Posterior cingulate gyrus (tissue), 11 donors: ENCODE measurements around the gene SLC9A9.

Experiments used
- DNase-seq, 10 donors: peaks; one replicate each; pipeline versions ENCODE4 v3.0.0 to v3.0.0-alpha.2; 2020 to 2021; ENCODE audit warnings: mixed read lengths in 3 of 10
- intact Hi-C: fragments of 100-400 bp; cut with DNase I; formaldehyde crosslinking; loops from one replicate; pipeline ENCODE4 v1.15.1; 2023

Gene SLC9A9

DNA sequence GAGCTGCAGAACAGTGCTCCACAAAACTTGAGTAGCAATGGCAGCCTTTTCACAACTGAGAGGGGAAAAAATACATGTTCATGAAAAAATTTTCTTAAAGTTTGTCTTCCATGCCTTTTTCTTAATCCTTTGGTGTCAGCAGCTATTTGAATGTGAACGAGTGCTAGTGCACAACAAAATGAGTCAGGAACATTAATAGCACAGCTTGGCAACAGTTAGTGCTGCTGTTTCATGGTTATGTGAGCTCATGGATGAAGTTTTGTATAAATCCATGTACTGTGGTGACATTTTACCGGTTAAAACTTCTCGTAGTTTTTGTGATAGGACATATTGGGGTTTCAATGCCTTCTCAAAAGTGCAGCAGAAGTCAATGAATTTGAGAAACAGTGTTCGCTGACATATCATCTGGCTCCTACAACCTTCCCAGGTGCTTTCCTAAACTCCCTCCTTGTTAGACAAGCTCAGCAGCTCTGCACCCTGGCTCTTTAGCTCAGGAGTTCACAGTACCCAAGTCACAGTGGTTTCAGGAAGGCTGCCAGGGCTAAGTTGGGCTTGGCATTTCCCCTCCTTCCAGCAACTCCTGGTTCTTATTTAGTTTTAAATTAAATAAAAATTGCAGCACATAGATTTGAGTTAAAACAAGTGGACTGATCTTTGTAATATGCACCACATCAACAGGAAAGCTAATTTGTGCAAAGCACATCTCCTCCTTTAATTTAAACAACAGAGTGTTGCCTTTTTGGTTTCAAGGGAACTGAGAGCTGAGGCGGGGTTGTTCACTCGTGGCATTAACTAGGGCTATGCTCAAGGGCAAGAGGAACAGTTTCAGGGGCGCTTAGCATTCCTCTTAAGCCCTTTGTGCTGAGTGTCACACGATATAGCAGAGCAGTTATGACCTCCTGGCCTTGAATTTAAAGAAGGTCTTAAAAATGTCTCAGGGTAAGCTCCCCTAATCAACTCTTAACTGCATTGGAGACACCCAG lies 365.9 kb downstream of the SLC9A9 start:
- DNase-seq = no peak
- intact Hi-C loops = no loop called here

DNA sequence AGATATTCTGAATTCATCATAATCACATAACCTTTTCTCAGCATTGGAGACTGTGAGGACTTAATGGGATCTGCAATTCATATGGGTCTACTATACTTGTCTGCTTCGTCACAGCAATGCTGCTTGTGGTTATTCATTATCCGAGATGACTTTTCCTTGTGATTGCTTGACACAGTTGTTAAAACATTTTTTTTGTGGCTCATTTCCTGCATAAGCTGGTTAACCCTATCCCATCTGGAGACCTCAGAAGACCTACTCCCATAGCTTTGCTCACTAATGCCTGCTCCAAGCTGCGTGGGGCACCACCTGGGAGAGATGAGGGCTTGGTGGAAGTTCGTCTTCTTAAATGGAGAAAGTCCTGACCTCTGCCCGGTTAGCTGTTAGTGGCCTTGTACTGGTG lies 367.9 kb downstream of the SLC9A9 start:
- DNase-seq = no peak
- intact Hi-C loops = no loop called here

- no peak for DNase-seq
- intact Hi-C loops = no loop called here
These were observed 368.5 kb downstream of the SLC9A9 start for GRCh38 chr3:143479727-143480126.

DNA sequence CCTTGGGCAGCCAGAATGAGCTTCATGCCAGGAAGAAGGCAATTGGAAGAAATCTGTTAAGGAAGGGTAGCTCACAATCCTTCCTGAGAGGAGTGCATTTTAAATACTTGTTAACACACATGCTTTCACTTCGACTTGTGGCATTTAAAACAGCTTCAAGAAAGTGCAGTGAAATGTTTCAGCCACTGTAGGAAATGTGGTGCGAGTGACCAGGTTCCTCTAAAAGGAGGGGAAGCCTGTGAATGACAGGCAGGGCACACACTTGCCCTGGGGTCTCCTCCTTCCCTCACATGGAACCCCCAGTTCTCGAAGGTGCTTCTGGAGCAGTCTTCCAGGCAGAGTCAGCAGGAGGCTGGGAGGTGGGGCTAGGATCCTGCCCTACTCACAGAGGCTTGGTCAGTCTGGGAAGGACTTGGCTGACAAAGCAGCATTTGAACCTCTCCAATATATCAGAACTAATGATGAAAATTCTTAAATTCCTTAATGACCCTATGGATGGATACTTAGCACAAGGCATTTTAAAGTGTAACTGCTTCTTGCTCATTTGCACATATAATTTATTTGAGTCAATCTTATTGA lies 370.1 kb downstream of the SLC9A9 start:
- intact Hi-C loops = no loop called here
- DNase-seq = no peak

DNA sequence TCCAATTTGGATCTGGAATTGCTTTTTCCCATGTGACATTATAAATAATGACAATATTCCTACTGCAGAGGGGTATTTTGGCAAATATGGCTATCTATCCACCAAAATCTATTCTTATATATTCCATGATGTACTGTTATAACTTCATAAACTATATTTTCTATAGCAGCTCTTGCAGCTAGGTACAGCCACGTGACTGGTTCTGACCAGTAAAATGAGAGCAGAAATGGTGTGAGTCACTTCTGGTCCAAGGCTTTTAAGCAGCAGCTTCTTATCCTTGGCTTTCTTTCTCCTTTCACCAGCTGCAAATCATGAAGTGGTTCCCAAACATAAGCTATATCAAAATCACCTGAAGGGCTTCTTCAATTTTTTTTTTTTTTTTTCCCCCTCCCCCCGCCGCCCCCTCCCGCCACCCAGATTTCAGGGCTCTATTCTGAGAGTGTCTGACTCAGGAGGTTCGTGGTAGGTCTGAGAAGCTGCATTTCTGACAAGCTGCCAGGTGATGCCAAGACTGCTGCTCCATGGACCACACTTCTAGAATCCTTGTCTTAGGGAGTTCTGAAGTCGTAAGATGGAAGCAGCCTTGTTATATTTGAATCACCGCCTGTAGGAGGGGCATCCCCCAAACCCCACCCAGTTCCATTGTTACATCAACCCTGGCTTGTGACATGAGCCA lies 371.2 kb downstream of the SLC9A9 start:
- DNase-seq = no peak
- intact Hi-C loops = no loop called here

- intact Hi-C loops = no loop called here
- DNase-seq = no peak
These were observed 372.3 kb downstream of the SLC9A9 start for GRCh38 chr3:143475981-143476380.

GRCh38 chr3:143472731-143473523 lies 375.3 kb downstream of the SLC9A9 start:
- intact Hi-C loops = no loop called here
- DNase-seq = no peak

DNA sequence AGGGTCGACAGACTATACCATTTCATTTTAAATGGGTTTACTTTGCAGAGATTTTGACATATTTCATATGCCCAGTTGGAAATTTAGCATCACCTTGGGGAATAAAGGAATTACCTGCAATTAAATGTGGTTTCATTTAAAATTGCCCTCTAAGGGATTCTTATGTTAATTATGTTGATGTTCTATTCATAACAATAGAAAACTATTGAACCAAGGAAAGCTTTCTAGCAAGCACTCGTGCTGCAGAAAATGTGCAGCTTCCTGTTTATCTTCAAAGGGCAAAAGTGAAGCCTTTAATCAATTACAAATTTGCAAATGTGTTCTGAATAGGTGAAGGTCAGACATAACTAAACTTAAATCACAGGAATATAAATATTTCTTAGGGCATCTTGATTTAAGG lies 376.6 kb downstream of the SLC9A9 start:
- intact Hi-C loops = no loop called here
- no peak for DNase-seq

- intact Hi-C loops = no loop called here
These were observed 379.1 kb downstream of the SLC9A9 start for GRCh38 chr3:143469159-143469558.

DNA sequence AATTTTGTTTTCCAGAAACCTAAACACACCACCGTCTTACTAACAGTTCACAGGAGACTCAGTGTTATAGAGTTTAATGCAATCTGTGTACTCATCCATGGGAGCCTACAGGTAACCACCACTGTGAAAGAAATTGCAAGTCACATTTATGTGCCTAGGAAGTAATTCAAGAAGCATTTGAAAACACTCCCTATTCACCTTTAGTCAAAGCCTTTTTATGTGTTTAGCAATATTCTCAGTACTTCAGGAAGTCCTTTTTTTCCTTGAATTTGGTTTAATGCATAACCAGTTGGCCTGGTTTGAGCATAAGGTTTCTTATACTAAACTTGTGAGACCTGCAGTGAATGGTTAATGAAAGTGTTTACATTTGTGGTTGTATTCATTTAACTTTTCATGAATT lies 382.6 kb downstream of the SLC9A9 start:
- intact Hi-C loops = no loop called here
- no peak for DNase-seq

More at GRCh38 chr3:143469159-143469558, 379.1 kb downstream of the SLC9A9 start:
- DNase-seq = no peak

DNA sequence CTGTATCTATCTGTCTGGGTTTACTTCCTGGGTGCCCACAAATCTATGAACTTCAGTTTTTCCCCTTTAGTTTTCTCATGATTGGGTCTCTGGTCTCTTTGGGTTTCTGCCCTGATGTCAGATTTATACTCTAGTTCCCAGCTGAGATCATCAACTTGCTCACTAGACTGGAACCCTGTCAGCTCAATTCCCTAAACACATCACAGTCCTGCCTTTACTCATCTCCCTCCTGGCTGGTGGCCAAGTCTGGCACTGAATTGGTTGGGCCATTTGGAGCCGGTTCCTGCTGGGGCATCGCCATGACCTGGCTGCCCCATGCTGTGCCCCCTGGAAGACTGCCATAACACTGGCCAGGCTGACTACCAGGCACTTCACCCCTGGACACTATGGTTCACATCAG lies 383.4 kb downstream of the SLC9A9 start:
- intact Hi-C loops = no loop called here
- peak in 3 of 10 donors; percentile 59 to 80 (median 75) for DNase-seq

DNA sequence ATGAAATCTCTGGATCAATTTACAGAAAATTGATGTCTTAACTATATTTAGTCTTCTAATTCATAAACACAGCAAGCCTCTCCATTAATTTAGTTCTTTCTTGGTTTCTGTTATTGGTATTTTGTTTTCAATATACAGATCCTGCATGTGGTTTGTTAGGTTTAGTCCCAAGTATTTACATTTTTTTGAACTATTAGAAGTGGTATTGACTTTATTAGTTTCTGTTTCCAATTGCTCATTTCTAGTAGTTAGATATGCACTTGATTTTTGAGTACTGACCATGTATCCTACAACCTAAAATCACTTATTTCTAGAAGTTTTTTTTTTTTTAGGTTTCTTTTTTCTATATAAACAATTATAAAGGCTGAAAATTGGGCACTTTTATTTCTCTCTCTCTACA lies 392.8 kb downstream of the SLC9A9 start:
- intact Hi-C loops = no loop called here
- no peak for DNase-seq

- intact Hi-C loops = no loop called here
- DNase-seq = no peak
These were observed 397.6 kb downstream of the SLC9A9 start for GRCh38 chr3:143450632-143451031.

- no peak for DNase-seq
- intact Hi-C loops = no loop called here
These were observed 400.8 kb downstream of the SLC9A9 start for GRCh38 chr3:143447491-143447890.

DNA sequence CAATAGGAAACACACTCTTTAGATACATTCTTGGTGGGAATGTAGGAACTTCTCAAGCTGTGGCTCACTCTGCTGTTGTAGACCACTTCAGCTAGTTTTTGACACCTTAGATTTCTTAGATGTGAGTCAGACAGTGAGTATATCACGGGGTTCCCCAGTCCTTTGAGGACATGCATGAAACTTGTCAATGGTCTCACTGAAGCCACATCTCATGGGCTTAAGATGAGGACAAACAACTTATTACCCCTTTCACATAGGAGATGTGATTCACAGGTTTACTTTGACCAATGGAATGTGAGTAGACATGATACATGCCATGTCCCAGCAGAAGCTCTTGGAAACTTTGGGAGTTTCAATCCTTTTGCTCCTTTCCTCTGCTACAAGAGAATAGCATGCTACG lies 403.1 kb downstream of the SLC9A9 start:
- intact Hi-C loops = no loop called here
- no peak for DNase-seq

- DNase-seq = no peak
- intact Hi-C loops = no loop called here
These were observed 404.4 kb downstream of the SLC9A9 start for GRCh38 chr3:143443851-143444331.

DNA sequence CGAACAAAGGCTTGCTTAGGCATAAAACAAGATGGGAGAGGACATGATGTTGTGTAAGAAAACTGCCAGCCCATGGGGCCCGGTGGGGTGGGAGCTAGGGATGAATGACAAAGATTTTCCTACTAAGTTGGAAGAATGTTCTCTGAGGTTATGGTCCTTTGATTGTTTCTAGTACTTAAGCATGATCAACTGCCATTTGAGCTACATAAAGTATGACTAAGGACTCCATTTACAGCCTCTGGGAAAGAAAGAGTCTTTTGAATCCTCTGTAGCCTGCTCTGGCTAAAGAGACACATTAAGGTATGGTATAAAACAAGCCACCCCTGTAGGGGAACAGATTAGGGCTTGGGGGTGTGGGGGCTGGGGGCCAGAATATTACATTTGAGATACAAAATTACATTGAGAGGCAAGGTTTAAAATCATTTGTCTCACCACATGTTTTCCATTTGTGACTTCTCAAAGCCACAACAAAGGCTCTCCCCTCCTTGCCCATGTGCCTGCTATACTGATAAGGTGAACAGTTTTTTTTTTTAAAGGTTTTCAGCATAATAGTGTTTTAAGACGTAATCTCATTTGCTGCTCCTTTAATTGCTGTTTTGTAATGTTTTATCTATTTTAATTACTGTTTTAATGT lies 405.3 kb downstream of the SLC9A9 start:
- intact Hi-C loops = no loop called here
- no peak for DNase-seq

DNA sequence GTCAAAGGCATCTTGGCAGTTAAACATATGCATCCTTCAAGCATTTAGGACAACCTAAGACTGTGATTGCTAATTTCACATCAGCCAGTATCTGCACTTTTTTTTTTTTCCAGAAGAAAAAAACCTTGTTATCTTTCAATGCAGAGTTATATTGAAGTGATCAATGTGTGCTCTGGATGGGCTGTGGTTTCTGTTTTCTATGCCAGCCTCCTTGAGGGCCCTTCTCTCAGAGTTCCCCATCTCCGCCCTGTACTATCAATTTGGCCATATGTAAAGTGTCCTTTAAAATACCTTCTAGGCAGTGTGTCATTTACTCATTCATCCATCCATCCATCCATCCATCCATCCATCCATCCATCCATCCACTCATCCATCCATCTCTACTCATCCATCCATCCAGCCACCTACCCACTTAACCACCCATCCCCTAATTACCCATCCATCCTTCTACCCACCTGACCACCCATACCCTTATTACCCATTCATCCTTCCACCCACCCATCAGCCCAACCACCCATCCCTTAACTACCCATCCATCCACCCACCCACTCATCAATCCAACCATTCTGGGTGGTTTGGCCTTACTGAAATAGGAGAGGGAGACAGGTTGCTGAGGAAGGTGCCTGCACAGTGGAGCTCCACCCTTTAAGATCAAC lies 406.6 kb downstream of the SLC9A9 start:
- intact Hi-C loops = no loop called here
- DNase-seq = no peak

DNA sequence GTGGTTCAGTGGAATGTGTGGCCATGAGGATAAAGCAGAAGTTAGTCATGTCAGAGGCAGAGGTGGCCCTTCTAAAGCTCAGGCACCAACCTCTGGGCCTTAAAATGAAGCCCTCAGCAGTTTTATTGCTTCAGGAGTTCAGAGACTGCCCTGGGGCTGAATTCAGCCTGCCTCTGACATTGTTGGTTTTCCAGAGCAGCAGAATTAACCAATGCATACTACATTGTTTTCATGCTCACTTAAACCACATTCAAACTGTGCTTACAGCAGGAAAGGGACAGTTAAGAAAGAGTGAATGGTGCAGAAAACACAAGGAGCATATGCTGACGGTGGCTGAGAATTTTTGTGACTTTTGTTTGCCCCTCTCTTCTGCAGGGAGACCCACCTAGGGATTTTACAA lies 408.5 kb downstream of the SLC9A9 start:
- intact Hi-C loops = no loop called here
- no peak for DNase-seq

DNA sequence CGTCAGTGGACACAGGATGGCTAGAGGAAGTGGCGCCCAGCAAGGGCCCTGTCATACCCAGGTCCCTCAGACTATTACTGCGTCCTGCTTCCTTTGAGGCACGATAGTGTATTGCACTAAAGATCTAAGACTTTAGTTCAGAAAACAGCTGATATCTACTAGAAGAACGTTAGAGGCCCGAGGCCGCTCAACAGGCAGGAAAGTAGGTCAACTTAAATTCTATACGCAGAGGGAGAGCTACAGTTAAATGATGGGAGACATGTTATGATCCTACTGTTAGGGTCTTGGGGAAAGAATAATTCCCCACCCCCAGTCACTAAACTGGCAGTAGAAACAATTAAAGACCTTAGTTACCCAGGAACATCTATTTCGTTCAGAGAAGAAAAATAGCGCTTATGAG lies 410.9 kb downstream of the SLC9A9 start:
- intact Hi-C loops = no loop called here
- DNase-seq = no peak
